ENCODE measurements around the gene RIBC2.

DNA sequence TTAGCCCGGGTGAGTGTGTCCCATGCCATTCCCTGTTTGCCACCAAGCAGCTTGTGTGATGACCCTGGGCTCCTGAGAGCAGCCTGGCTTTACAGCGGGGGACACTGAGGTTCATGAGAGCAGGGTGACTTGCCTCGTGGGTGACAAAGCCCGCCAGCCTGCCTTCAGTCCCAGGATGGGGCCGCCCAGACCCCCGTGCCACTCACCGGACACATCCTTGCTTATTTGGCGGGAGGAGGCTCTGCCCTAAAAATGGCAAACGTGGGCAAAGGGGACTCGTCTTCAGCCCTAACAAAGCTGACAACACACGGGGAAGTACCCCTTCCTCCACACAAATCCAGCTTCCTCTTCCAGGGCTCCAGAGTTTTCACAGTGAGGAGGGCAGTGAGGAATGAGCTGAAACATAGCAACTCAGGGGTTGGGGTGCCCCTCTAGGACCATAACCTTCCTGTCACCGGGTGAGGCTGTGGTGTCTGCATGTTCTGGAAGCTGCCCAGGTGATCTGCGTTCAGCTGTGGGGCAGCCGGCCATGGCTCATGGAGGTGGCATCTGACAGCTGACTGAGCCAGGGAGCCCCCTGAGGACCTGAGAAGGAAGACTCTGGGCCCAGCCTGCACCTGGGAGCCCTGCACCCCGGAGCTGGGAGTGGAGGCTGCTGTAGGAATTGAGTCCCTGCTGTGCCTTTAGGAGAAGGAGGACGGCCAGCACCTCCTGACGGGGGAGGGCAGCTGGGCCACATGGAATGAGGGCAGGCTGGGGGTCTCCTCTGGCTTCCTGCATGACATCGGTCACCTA lies 16.7 kb downstream of the RIBC2 start:
- TF ChIP-seq, protein P1, sequence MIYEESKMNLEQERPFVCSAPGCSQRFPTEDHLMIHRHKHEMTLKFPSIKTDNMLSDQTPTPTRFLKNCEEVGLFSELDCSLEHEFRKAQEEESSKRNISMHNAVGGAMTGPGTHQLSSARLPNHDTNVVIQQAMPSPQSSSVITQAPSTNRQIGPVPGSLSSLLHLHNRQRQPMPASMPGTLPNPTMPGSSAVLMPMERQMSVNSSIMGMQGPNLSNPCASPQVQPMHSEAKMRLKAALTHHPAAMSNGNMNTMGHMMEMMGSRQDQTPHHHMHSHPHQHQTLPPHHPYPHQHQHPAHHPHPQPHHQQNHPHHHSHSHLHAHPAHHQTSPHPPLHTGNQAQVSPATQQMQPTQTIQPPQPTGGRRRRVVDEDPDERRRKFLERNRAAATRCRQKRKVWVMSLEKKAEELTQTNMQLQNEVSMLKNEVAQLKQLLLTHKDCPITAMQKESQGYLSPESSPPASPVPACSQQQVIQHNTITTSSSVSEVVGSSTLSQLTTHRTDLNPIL (CRISPR knock-in tag; IDR thresholded peaks at IDR 0.05; ENCODE audit: low read depth), result no peak
- no peak for TF ChIP-seq ISL1 (CRISPR knock-in tag; IDR thresholded peaks at IDR 0.05)
- no peak for TF ChIP-seq ARNTL (CRISPR knock-in tag; IDR thresholded peaks at IDR 0.05; ENCODE audit: borderline replicate concordance, low read depth)
